Measurements from ENCODE around the gene TMEM101. TPM values are rescaled to one million over a fixed set of nuclear protein-coding genes. Genes with fewer than 3 reads are reported as not detected.

TMEM101 gene
- total and polyA plus RNA-seq, 2 of the 8 experiments (the other 6 are each of a cell fraction or from before 2014, with no cell fraction given): 16.1 to 44.7 TPM

DNA sequence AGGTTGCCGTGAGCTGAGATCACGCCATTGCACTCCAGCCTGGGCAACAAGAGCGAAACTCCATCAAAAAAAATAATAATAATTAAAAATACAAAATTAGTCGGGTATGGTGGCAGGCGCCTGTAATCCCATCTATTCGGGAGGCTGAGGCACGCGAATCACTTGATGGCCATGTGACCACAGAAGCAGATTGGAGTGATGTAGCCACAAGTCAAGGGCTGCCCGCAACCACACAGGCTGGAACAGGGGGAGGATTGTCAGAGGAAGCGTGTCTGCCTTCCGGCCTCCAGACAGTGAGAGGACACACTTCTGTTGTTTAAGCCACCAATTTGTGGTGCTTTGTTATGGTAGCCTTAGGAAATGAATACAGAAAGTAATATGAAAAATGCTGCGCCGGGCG is 22.1 kb downstream of the TMEM101 start (continued):
- TF ChIP-seq CHD7 (IDR thresholded peaks at IDR 0.05; ENCODE audit: insufficient replicate concordance, low read length) (no peak), SIN3A (conservative IDR thresholded peaks at IDR 0.05 in 1 of 2, IDR thresholded peaks at IDR 0.05 in 1 of 2; ENCODE audit: low read depth in 1 of 2, low read length in 2 of 2) (no peak), CBX5 (IDR thresholded peaks at IDR 0.05; ENCODE audit: low read depth, low read length) (no peak)

Measured in H1 (cell line).